GM12892 (cell line): ENCODE data around the gene VSX2.

Experiments
- POLR2A ChIP-seq: IDR thresholded peaks from 2 replicates; pipeline ENCODE4 v1.6.1; 2011; ENCODE audit warnings: low read depth, low read length, control low read depth
- POLR2AphosphoS5 ChIP-seq: IDR thresholded peaks from 2 replicates; pipeline ENCODE4 v1.6.1; 2011; ENCODE audit warnings: low read depth, low read length, control low read depth
- TAF1 ChIP-seq: IDR thresholded peaks from 2 replicates; pipeline ENCODE4 v1.6.1; 2011; ENCODE audit warnings: low read depth, mild to moderate bottlenecking, control low read depth, low read length, borderline replicate concordance

DNA sequence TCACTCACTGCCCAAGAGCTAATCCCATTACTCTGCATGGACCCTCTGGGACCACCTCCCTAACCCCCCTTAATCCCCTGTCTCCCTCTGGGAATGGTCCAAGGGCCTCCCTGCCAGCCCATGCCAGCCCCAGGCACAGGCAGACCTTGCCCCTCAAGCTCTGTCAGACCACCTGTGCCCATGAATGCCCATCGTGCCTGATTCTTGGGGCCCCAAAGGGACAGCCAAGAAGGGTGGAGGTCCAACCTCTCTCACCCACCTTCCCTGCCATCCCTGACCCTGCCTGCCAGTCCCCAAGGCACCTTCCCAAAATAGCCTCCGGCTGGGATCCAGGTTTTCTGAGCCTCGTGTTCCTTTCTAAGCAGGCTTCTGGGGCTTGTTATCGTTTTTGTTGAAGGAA is 20.8 kb upstream of the VSX2 start:
- no peak for TF ChIP-seq POLR2AphosphoS5
- TF ChIP-seq TAF1: no peak
- no peak for TF ChIP-seq POLR2A
